Loucy (cell line): ENCODE results near the gene EDN1.

ENCODE experiments used
- CTCF ChIP-seq: fragments of 200-600 bp; sonication (generic); conservative IDR thresholded peaks from 2 replicates; pipeline ENCODE4 v1.5.1; 2014; ENCODE audit warnings: mild to moderate bottlenecking, antibody characterized with exemption, low read length
- EZH2phosphoT487 ChIP-seq: fragments of 200-600 bp; IDR thresholded peaks from 2 replicates; pipeline ENCODE4 v1.6.1; 2018; ENCODE audit warnings: antibody characterized with exemption, mild to moderate bottlenecking, moderate library complexity, borderline replicate concordance

GRCh38 chr6:12291071-12291838 lies 1.1 kb downstream of the EDN1 start:
- TF ChIP-seq CTCF: no peak
- TF ChIP-seq EZH2phosphoT487: no peak
